ENCODE data around the gene GABRR3.

The GABRR3 gene

GRCh38 chr3:98010194-98010882 lies 24.8 kb downstream of the GABRR3 start:
- no CpG with 5 or more reads among the region's 7 CpGs for WGBS (ENCODE audit: extremely low coverage, insufficient coverage, low lambda C conversion rate)
- H3K27ac ChIP-seq (ENCODE audit: low read depth, low read length), result no peak overlapping the region
- no peaks in the 10 kb centered on the region for H3K79me1 ChIP-seq (ENCODE audit: low read length)
- H3K23ac ChIP-seq (ENCODE audit: low read length), result no peak overlapping the region
- H3K56ac ChIP-seq (ENCODE audit: low read length), result no peak overlapping the region
- H3K18ac ChIP-seq (ENCODE audit: low read length), result no peak overlapping the region
- no peak overlapping the region for H4K5ac ChIP-seq (ENCODE audit: low read length)
- no peak overlapping the region for H3K9ac ChIP-seq (ENCODE audit: low read length)
- H2AK5ac ChIP-seq (ENCODE audit: low read length), result no peak overlapping the region
- no peak overlapping the region for H3K4me3 ChIP-seq (ENCODE audit: low read length)
- DNase-seq, result peak; percentile 26
- H2BK5ac ChIP-seq (ENCODE audit: low read length), result no peak overlapping the region
- no peak overlapping the region for H3K4ac ChIP-seq (ENCODE audit: low read depth, low read length)
- no peak overlapping the region for H2BK15ac ChIP-seq (replicated peaks; ENCODE audit: low read depth)
- no peak overlapping the region for H4K8ac ChIP-seq (ENCODE audit: low read depth, low read length)
- H2BK120ac ChIP-seq (ENCODE audit: low read depth, low read length), result no peak overlapping the region
- H3K79me2 ChIP-seq (ENCODE audit: control insufficient read depth, insufficient read depth, low read length), result no peaks in the 10 kb centered on the region
- no peaks in the 10 kb centered on the region for H3K4me1 ChIP-seq (ENCODE audit: control insufficient read depth, low read depth, low read length)
- no peaks in the 10 kb centered on the region for H3K27me3 ChIP-seq (ENCODE audit: insufficient read depth, low read length, poor library complexity)
- no peaks in the 10 kb centered on the region for H3K36me3 ChIP-seq (ENCODE audit: control insufficient read depth, insufficient read depth, low read length)
- no peak overlapping the region for H3K4me2 ChIP-seq (ENCODE audit: low read length)

- Histone ChIP-seq H2BK15ac (replicated peaks; ENCODE audit: low read depth) (no peak overlapping the region), H3K56ac (ENCODE audit: low read length) (no peak overlapping the region), H3K79me2 (ENCODE audit: control insufficient read depth, insufficient read depth, low read length) (no peaks in the 10 kb centered on the region), H3K27me3 (ENCODE audit: insufficient read depth, low read length, poor library complexity) (no peaks in the 10 kb centered on the region), H3K79me1 (ENCODE audit: low read length) (no peaks in the 10 kb centered on the region), H3K4me1 (ENCODE audit: control insufficient read depth, low read depth, low read length) (no peaks in the 10 kb centered on the region), H3K18ac (ENCODE audit: low read length) (no peak overlapping the region), H3K27ac (ENCODE audit: low read depth, low read length) (no peak overlapping the region), H3K4me3 (ENCODE audit: low read length) (no peak overlapping the region), H3K4me2 (ENCODE audit: low read length) (no peak overlapping the region), H4K8ac (ENCODE audit: low read depth, low read length) (no peak overlapping the region), H2BK120ac (ENCODE audit: low read depth, low read length) (no peak overlapping the region), H3K36me3 (ENCODE audit: control insufficient read depth, insufficient read depth, low read length) (no peaks in the 10 kb centered on the region), H3K4ac (ENCODE audit: low read depth, low read length) (no peak overlapping the region), H2AK5ac (ENCODE audit: low read length) (no peak overlapping the region), H3K9ac (ENCODE audit: low read length) (no peak overlapping the region), H4K5ac (ENCODE audit: low read length) (no peak overlapping the region), H3K23ac (ENCODE audit: low read length) (no peak overlapping the region), H2BK5ac (ENCODE audit: low read length) (no peak overlapping the region)
- no CpG with 5 or more reads among the region's 2 CpGs for WGBS (ENCODE audit: extremely low coverage, insufficient coverage, low lambda C conversion rate)
- no peak for DNase-seq
These were observed 26.3 kb downstream of the GABRR3 start for GRCh38 chr3:98008855-98009254.

GRCh38 chr3:98005438-98005837 lies 29.7 kb downstream of the GABRR3 start:
- Histone ChIP-seq H3K27me3 (ENCODE audit: insufficient read depth, low read length, poor library complexity) (no peaks in the 10 kb centered on the region), H3K23ac (ENCODE audit: low read length) (no peak overlapping the region), H3K36me3 (ENCODE audit: control insufficient read depth, insufficient read depth, low read length) (no peaks in the 10 kb centered on the region), H3K4me1 (ENCODE audit: control insufficient read depth, low read depth, low read length) (no peaks in the 10 kb centered on the region), H2BK5ac (ENCODE audit: low read length) (no peak overlapping the region), H3K9ac (ENCODE audit: low read length) (no peak overlapping the region), H2BK15ac (replicated peaks; ENCODE audit: low read depth) (no peak overlapping the region), H3K79me2 (ENCODE audit: control insufficient read depth, insufficient read depth, low read length) (no peaks in the 10 kb centered on the region), H4K8ac (ENCODE audit: low read depth, low read length) (no peak overlapping the region), H2BK120ac (ENCODE audit: low read depth, low read length) (no peak overlapping the region), H2AK5ac (ENCODE audit: low read length) (no peak overlapping the region), H3K4me3 (ENCODE audit: low read length) (no peak overlapping the region), H3K27ac (ENCODE audit: low read depth, low read length) (no peak overlapping the region), H3K18ac (ENCODE audit: low read length) (no peak overlapping the region), H4K5ac (ENCODE audit: low read length) (no peak overlapping the region), H3K4me2 (ENCODE audit: low read length) (no peak overlapping the region), H3K56ac (ENCODE audit: low read length) (no peak overlapping the region), H3K4ac (ENCODE audit: low read depth, low read length) (no peak overlapping the region), H3K79me1 (ENCODE audit: low read length) (no peaks in the 10 kb centered on the region)
- 100% methylated on average over 1 of the region's 2 CpGs for WGBS (ENCODE audit: extremely low coverage, insufficient coverage, low lambda C conversion rate)
- no peak for DNase-seq

GRCh38 chr3:98004721-98005120 lies 30.4 kb downstream of the GABRR3 start:
- Histone ChIP-seq H2BK15ac (replicated peaks; ENCODE audit: low read depth) (no peak overlapping the region), H3K9ac (ENCODE audit: low read length) (no peak overlapping the region), H3K56ac (ENCODE audit: low read length) (no peak overlapping the region), H3K4me2 (ENCODE audit: low read length) (no peak overlapping the region), H2AK5ac (ENCODE audit: low read length) (no peak overlapping the region), H3K23ac (ENCODE audit: low read length) (no peak overlapping the region), H4K8ac (ENCODE audit: low read depth, low read length) (no peak overlapping the region), H3K79me2 (ENCODE audit: control insufficient read depth, insufficient read depth, low read length) (no peaks in the 10 kb centered on the region), H2BK5ac (ENCODE audit: low read length) (no peak overlapping the region), H3K18ac (ENCODE audit: low read length) (no peak overlapping the region), H3K4me1 (ENCODE audit: control insufficient read depth, low read depth, low read length) (no peaks in the 10 kb centered on the region), H3K27me3 (ENCODE audit: insufficient read depth, low read length, poor library complexity) (no peaks in the 10 kb centered on the region), H3K79me1 (ENCODE audit: low read length) (no peaks in the 10 kb centered on the region), H4K5ac (ENCODE audit: low read length) (no peak overlapping the region), H3K4me3 (ENCODE audit: low read length) (no peak overlapping the region), H3K27ac (ENCODE audit: low read depth, low read length) (no peak overlapping the region), H3K4ac (ENCODE audit: low read depth, low read length) (no peak overlapping the region), H2BK120ac (ENCODE audit: low read depth, low read length) (no peak overlapping the region), H3K36me3 (ENCODE audit: control insufficient read depth, insufficient read depth, low read length) (no peaks in the 10 kb centered on the region)
- no peak for DNase-seq
- no CpG with 5 or more reads among the region's 3 CpGs for WGBS (ENCODE audit: extremely low coverage, insufficient coverage, low lambda C conversion rate)

GRCh38 chr3:98003306-98003969 lies 31.7 kb downstream of the GABRR3 start:
- Histone ChIP-seq H3K4me1 (ENCODE audit: control insufficient read depth, low read depth, low read length) (no peaks in the 10 kb centered on the region), H3K23ac (ENCODE audit: low read length) (no peak overlapping the region), H4K5ac (ENCODE audit: low read length) (no peak overlapping the region), H3K27ac (ENCODE audit: low read depth, low read length) (no peak overlapping the region), H4K8ac (ENCODE audit: low read depth, low read length) (no peak overlapping the region), H3K9ac (ENCODE audit: low read length) (no peak overlapping the region), H3K56ac (ENCODE audit: low read length) (no peak overlapping the region), H3K4me3 (ENCODE audit: low read length) (no peak overlapping the region), H3K79me2 (ENCODE audit: control insufficient read depth, insufficient read depth, low read length) (no peaks in the 10 kb centered on the region), H3K27me3 (ENCODE audit: insufficient read depth, low read length, poor library complexity) (no peaks in the 10 kb centered on the region), H3K4me2 (ENCODE audit: low read length) (no peak overlapping the region), H3K4ac (ENCODE audit: low read depth, low read length) (no peak overlapping the region), H2BK120ac (ENCODE audit: low read depth, low read length) (no peak overlapping the region), H2BK5ac (ENCODE audit: low read length) (no peak overlapping the region), H3K79me1 (ENCODE audit: low read length) (no peaks in the 10 kb centered on the region), H2BK15ac (replicated peaks; ENCODE audit: low read depth) (no peak overlapping the region), H3K18ac (ENCODE audit: low read length) (no peak overlapping the region), H2AK5ac (ENCODE audit: low read length) (no peak overlapping the region), H3K36me3 (ENCODE audit: control insufficient read depth, insufficient read depth, low read length) (no peaks in the 10 kb centered on the region)
- DNase-seq, result no peak
- WGBS (ENCODE audit: extremely low coverage, insufficient coverage, low lambda C conversion rate), result no CpG with 5 or more reads among the region's 2 CpGs

All from mesendoderm (in vitro differentiated cells).